ENCODE measurements around the gene MYOG.

The MYOG gene

GRCh38 chr1:203037509-203038190 is 48.2 kb downstream of the MYOG start:
- DNase-seq (ENCODE audit: extremely low spot score, insufficient read length, low read depth) (no peak), FAIRE-seq (no peak)

- FAIRE-seq (no peak), DNase-seq (ENCODE audit: extremely low spot score, insufficient read length, low read depth) (no peak)
Observed at GRCh38 chr1:203036537-203036936, 49.3 kb downstream of the MYOG start.

- DNase-seq (ENCODE audit: extremely low spot score, insufficient read length, low read depth) (no peak), FAIRE-seq (no peak)
Observed at GRCh38 chr1:203036135-203036534, 49.7 kb downstream of the MYOG start.

GRCh38 chr1:203035111-203036000 is 50.5 kb downstream of the MYOG start:
- no peak for DNase-seq (ENCODE audit: extremely low spot score, insufficient read length, low read depth)
- FAIRE-seq, result no peak

GRCh38 chr1:203034422-203035110 is 51.2 kb downstream of the MYOG start:
- DNase-seq (ENCODE audit: extremely low spot score, insufficient read length, low read depth) (no peak), FAIRE-seq (no peak)

- DNase-seq (ENCODE audit: extremely low spot score, insufficient read length, low read depth) (no peak), FAIRE-seq (no peak)
Observed at GRCh38 chr1:203033917-203034316, 51.9 kb downstream of the MYOG start.

- FAIRE-seq (no peak), DNase-seq (ENCODE audit: extremely low spot score, insufficient read length, low read depth) (no peak)
Observed at GRCh38 chr1:203033287-203033686, 52.5 kb downstream of the MYOG start.

Measured in GM18507 (cell line).